Measurements from ENCODE around the gene NTRK1. TPM values are rescaled to one million over a fixed set of nuclear protein-coding genes. Genes with fewer than 3 reads are reported as not detected.

Gene NTRK1
- total and polyA plus RNA-seq, 2 donors (not counting 1 experiment from before 2014, with no cell fraction given), result not detected

DNA sequence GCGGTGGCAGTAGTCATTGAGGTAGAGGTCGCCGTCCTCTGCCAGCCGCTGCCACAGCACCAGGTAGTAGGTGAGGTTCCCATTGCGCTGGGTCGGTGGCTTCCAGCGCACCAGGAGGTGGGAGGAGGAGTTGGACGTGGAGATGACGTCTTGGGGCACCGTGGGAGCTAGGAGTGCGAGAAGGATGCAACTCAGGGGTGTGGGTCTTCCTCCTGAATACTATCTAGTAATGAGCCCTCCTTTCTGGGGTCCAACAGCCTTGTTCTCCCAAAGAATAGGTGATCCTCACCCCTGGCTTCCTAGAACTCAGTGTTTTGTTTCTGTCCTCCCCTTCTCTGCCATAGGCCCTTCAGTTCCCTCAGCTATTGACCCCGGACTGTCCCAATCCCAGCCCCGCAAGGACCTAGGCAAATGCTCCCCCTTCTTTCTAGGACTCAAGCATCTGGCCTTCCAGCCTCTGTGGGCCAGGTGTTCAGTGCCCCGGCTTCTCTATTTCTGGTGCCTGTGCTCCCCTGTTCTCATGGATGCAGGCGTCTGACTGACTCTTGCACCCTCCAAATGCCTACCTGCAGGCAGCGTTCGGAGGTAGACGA is 14.6 kb upstream of the NTRK1 start:
- ChIA-PET CTCF (interaction anchor here (1.2 kb wide), 1 partner anchor 10 kb away, joined by 3 read pairs; no protein-coding TSS in a partner anchor), POLR2A (no interaction called here)
- DNase-seq, result no peak
- Histone ChIP-seq H3K27me3 (replicated peaks in 1 of 4; ENCODE audit: control extremely low read depth in 1 of 4, control insufficient read depth in 3 of 4, insufficient read depth in 4 of 4, low read length in 3 of 4) (peaks cover 0 to 65% (median 28%) of the 10 kb centered on the region in 4 experiments), H3K36me3 (replicated peaks in 1 of 2; ENCODE audit: control extremely low read depth in 1 of 2, control insufficient read depth in 1 of 2, extremely low read depth in 1 of 2, insufficient read depth in 2 of 2, low read length in 1 of 2) (no peaks in the 10 kb centered on the region), H3K4me2 (replicated peaks; ENCODE audit: low read depth, low read length, poor library complexity, severe bottlenecking) (no peak overlapping the region), H3K79me2 (ENCODE audit: control insufficient read depth, insufficient read depth, low read length) (no peaks in the 10 kb centered on the region), H4K20me1 (ENCODE audit: control insufficient read depth, insufficient read depth, low read length, poor library complexity, severe bottlenecking) (no peaks in the 10 kb centered on the region), H2AFZ (ENCODE audit: insufficient read depth, low read depth, low read length, poor library complexity, severe bottlenecking) (no peak overlapping the region), H3K9ac (ENCODE audit: low read length) (no peak overlapping the region), H3K4me1 (ENCODE audit: control insufficient read depth in 2 of 2, insufficient read depth in 2 of 2, low read length in 2 of 2) (peaks cover 8 to 12% of the 10 kb centered on the region in 2 donors), H3K9me3 (ENCODE audit: control extremely low read depth in 1 of 3, control insufficient read depth in 2 of 3, insufficient read depth in 1 of 3, low read length in 2 of 3) (peaks cover 0 to 9% (median 0%) of the 10 kb centered on the region in 3 donors), H3K4me3 (ENCODE audit: control extremely low read depth in 1 of 5, extremely low read depth in 1 of 5, insufficient read depth in 1 of 5, low read depth in 2 of 5, low read length in 4 of 5) (no peak overlapping the region), H3K27ac (ENCODE audit: low read length in 2 of 2) (no peak overlapping the region)
- TF ChIP-seq, protein P1, sequence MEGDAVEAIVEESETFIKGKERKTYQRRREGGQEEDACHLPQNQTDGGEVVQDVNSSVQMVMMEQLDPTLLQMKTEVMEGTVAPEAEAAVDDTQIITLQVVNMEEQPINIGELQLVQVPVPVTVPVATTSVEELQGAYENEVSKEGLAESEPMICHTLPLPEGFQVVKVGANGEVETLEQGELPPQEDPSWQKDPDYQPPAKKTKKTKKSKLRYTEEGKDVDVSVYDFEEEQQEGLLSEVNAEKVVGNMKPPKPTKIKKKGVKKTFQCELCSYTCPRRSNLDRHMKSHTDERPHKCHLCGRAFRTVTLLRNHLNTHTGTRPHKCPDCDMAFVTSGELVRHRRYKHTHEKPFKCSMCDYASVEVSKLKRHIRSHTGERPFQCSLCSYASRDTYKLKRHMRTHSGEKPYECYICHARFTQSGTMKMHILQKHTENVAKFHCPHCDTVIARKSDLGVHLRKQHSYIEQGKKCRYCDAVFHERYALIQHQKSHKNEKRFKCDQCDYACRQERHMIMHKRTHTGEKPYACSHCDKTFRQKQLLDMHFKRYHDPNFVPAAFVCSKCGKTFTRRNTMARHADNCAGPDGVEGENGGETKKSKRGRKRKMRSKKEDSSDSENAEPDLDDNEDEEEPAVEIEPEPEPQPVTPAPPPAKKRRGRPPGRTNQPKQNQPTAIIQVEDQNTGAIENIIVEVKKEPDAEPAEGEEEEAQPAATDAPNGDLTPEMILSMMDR (IDR thresholded peaks at IDR 0.05), result no peak
- TF ChIP-seq EZH2 (IDR thresholded peaks at IDR 0.05; ENCODE audit: borderline replicate concordance, insufficient read depth, low read depth, low read length, poor library complexity, severe bottlenecking), result no peak
- intact Hi-C loops (cut with micrococcal nuclease), result no loop called here
- Mint-ChIP-seq H3K4me3 (no peak overlapping the region), H3K9me3 (ENCODE audit: insufficient read depth) (no peaks in the 10 kb centered on the region), H3K4me1 (peaks cover 17% of the 10 kb centered on the region), H3K27me3 (peaks cover 73% of the 10 kb centered on the region), H3K27ac (no peak overlapping the region)
- WGBS (ENCODE audit: insufficient coverage), result 64% methylated on average over 14 of the region's 18 CpGs
- ATAC-seq (ENCODE audit: low read depth), result no peak

DNA sequence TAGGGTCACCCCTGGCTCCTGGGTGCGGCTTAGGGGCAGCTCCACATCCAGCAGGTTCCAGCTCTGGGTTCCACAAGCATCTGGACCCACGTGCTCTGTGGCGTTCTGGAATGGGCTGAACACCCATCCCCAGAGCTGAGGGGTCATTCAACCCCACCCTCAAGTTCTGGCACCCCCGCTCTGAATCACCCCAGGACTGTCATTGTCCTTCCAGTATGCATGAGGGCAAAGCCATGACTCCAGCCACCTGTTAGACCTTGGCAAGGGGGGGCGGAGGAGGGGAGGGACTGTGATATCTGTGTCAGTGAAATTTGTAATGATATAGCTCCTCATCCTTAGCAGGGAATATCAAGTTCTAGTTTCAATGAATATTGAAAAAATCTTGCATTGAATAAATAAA is 14.0 kb upstream of the NTRK1 start:
- H3K9me3 Mint-ChIP-seq (ENCODE audit: insufficient read depth), result no peaks in the 10 kb centered on the region
- H3K4me1 ChIP-seq (ENCODE audit: control insufficient read depth in 2 of 2, insufficient read depth in 2 of 2, low read length in 2 of 2), result peaks cover 8 to 12% of the 10 kb centered on the region in 2 donors
- DNase-seq, result no peak
- WGBS (ENCODE audit: insufficient coverage), result 94% methylated on average over 3 of the region's 5 CpGs
- H3K27ac ChIP-seq (ENCODE audit: low read length in 2 of 2), result no peak overlapping the region
- POLR2A ChIA-PET, result no interaction called here
- peaks cover 0 to 9% (median 0%) of the 10 kb centered on the region in 3 donors for H3K9me3 ChIP-seq (ENCODE audit: control extremely low read depth in 1 of 3, control insufficient read depth in 2 of 3, insufficient read depth in 1 of 3, low read length in 2 of 3)
- H3K9ac ChIP-seq (ENCODE audit: low read length), result no peak overlapping the region
- no peak overlapping the region for H3K4me3 ChIP-seq (ENCODE audit: control extremely low read depth in 1 of 5, extremely low read depth in 1 of 5, insufficient read depth in 1 of 5, low read depth in 2 of 5, low read length in 4 of 5)
- H3K36me3 ChIP-seq (replicated peaks in 1 of 2; ENCODE audit: control extremely low read depth in 1 of 2, control insufficient read depth in 1 of 2, extremely low read depth in 1 of 2, insufficient read depth in 2 of 2, low read length in 1 of 2), result no peaks in the 10 kb centered on the region
- peaks cover 74% of the 10 kb centered on the region for H3K27me3 Mint-ChIP-seq
- H3K27ac Mint-ChIP-seq, result no peak overlapping the region
- H4K20me1 ChIP-seq (ENCODE audit: control insufficient read depth, insufficient read depth, low read length, poor library complexity, severe bottlenecking), result no peaks in the 10 kb centered on the region
- intact Hi-C loops (cut with micrococcal nuclease), result no loop called here
- peaks cover 17% of the 10 kb centered on the region for H3K4me1 Mint-ChIP-seq
- no peak overlapping the region for H2AFZ ChIP-seq (ENCODE audit: insufficient read depth, low read depth, low read length, poor library complexity, severe bottlenecking)
- H3K4me2 ChIP-seq (replicated peaks; ENCODE audit: low read depth, low read length, poor library complexity, severe bottlenecking), result no peak overlapping the region
- peaks cover 0 to 65% (median 28%) of the 10 kb centered on the region in 4 experiments for H3K27me3 ChIP-seq (replicated peaks in 1 of 4; ENCODE audit: control extremely low read depth in 1 of 4, control insufficient read depth in 3 of 4, insufficient read depth in 4 of 4, low read length in 3 of 4)
- no peak for ATAC-seq (ENCODE audit: low read depth)
- CTCF ChIA-PET, result no interaction called here
- H3K79me2 ChIP-seq (ENCODE audit: control insufficient read depth, insufficient read depth, low read length), result no peaks in the 10 kb centered on the region
- H3K4me3 Mint-ChIP-seq, result no peak overlapping the region
- TF ChIP-seq, protein P1 (IDR thresholded peaks at IDR 0.05), result no peak
- no peak for TF ChIP-seq EZH2 (IDR thresholded peaks at IDR 0.05; ENCODE audit: borderline replicate concordance, insufficient read depth, low read depth, low read length, poor library complexity, severe bottlenecking)

Measured in B cell (primary cell).